ENCODE measurements around the gene CEP85L.

- no peak for TF ChIP-seq CTCF (IDR thresholded peaks at IDR 0.05)
- no peak for TF ChIP-seq ZFX (IDR thresholded peaks at IDR 0.05; ENCODE audit: borderline replicate concordance)
Measured at GRCh38 chr6:118488631-118489030, 162.8 kb downstream of the CEP85L start.
